ENCODE data around the gene PLIN3. TPM values are rescaled to one million over a fixed set of nuclear protein-coding genes. Genes with fewer than 3 reads are reported as not detected.
A peak's percentile ranks its signal among the peaks of the same experiment; 100 is the strongest.
"Not testable (repeated sequence)": the region's sequence is repeated elsewhere in the genome, so short reads cannot be mapped to it uniquely, and the experiment has no call there.

Gene PLIN3
- total RNA-seq, 1 donor from 2014 or later = 95.2 TPM

DNA sequence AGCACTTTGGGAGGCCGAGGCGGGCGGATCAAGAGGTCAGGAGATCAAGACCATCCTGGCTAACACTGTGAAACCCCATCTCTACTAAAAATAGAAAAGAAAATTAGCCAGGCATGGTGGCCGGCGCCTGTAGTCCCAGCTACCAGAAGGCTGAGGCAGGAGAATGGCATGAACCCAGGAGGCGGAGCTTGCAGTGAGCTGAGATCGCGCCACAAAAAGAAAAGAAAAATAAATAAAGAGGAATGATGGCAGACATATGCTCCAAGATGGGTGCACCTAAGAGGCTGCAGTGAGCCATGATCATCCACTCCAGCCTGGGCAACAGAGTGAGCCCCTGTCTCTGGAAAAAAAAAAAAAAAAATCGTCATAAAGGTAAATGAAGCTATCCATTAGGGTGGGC is 21.5 kb downstream of the PLIN3 start:
- not testable (repeated sequence) for DNase-seq

- peak; percentile 65 for DNase-seq
These were observed 22.9 kb downstream of the PLIN3 start for GRCh38 chr19:4844348-4845179.

DNA sequence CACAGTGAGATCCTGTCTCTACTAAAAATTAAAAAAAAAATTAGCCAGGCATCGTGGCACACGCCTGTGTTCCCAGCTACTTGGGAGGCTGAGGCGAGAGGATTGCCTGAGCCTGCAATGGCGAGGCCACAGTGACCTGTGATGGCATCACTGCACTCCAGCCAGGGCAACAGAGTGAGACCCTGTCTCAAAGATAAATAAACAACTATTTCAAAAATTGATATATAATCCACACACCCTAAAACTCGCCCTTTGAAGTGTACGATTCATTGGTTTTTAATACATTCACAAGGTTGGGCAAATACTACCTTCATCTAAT is 23.9 kb downstream of the PLIN3 start:
- DNase-seq = no peak

GRCh38 chr19:4839192-4839591 is 28.3 kb downstream of the PLIN3 start:
- no peak for DNase-seq

GRCh38 chr19:4832776-4833175 is 34.7 kb downstream of the PLIN3 start:
- DNase-seq = no peak

- not testable (repeated sequence) for DNase-seq
These were observed 35.5 kb downstream of the PLIN3 start for GRCh38 chr19:4831979-4832340.

- DNase-seq = peak; percentile 63
These were observed 36.0 kb downstream of the PLIN3 start, which contains the start of gene TICAM1 for GRCh38 chr19:4831304-4831978. Gene TICAM1, minus strand, starts transcription at chr19:4831712. Its CDS starts 13,335 bp downstream, at chr19:4818377.

- DNase-seq = no peak
These were observed 36.6 kb downstream of the PLIN3 start for GRCh38 chr19:4830768-4831265.

DNA sequence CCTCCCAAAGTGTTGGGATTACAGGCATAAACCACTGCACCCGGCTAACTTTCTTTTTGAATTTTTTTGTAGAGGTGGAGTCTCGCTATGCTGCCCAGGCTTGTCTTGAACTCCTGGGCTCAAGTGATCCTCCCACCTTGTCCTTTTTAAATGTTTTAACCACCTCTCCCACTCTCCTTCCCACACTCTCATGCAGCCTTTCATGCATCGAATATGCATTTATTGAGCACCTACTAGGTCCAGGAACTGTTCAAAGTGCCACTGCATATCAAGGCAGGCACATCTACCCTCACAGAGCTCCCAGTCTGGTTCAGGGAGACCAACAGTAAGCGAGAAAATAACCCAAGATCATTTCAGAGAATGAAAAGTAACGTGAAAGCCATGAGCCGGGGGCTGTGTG is 37.1 kb downstream of the PLIN3 start:
- DNase-seq = no peak

DNA sequence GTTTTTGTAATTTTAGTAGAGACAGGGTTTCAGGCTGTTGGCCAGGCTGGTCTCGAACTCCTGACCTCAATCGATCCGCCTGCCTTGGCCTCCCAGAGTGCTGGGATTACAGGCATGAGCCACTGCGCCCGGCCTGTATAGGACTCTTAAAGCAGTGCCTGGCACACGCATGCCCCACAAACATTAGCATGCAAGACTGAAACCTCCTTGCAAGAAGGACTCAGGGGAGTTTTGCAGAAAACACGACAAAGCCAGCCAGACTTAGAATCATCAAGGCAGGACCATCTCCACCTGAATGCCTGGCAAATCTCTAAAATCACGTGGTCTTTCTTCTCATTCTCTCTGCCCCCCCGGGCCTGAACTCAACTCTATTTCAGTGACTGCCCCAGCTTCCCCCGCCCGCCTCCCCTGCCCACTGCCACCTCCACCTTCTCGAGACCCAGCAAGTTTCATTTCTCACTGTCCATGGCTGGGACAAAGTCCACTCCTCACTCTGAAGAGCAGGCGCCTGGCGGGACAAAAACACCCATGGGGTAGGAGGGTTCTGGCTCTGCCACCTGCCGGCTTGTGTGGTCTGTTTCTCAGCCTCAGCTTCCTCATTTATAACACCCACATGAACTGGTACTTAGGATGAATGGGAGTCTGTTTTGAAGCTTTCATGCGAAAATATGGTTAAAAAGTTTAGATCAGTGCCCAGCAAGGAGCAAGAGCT is 38.3 kb downstream of the PLIN3 start:
- no peak for DNase-seq

- no peak for DNase-seq
These were observed 43.9 kb downstream of the PLIN3 start for GRCh38 chr19:4823577-4823976.

DNA sequence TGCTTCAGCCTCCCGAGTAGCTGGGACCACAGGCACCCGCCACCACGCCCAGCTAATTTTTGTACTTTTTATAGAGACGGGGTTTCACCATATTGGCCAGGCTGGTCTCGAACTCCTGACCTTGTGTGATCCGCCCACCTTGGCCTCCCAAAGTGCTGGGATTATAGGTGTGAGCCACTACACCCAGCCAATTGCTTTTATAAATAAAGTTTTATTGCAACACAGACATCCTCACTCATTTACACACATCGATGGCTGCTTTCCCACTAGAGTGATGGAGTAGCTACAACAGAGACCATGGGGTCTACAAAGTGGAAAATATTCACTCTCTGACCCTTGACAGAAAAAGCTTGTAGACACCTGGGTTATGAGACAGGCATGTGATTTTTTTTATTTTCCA is 45.1 kb downstream of the PLIN3 start:
- DNase-seq = not testable (repeated sequence)

DNA sequence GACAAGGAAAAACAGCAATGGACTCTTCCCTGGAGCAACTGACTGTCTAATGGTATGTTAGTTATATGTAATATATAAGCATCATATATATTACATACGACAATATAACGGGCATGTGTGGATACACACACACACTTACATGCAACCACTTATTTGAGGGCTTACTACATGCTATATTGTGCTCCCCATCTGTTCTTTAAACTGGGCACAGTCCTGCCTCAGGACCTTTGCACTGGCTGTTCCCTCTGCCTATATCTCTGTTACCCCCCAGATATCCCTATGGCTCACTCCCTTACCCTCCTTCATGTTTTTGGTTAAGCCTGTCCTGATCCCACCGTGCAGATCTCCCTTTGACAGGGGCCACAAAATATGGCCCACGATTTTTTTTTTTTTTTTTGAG is 46.2 kb downstream of the PLIN3 start:
- DNase-seq = no peak

- no peak for DNase-seq
These were observed 49.8 kb downstream of the PLIN3 start for GRCh38 chr19:4817467-4818277.

DNA sequence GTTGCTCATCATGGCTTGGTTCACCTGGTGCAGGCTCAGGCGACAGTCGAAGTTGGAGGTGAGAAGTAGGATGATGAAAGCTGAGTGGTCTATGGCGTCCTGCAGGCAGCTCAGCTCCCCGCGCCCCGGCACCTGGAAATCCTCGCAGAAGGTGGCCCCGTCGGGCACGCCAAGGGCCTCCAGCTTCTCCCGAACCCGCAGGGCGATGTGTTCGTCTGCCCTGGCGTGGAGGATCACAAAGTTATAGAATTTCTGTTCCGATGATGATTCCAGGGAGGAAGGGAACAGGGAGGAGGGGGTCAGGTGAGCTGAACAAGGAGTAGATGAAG is 50.6 kb downstream of the PLIN3 start:
- no peak for DNase-seq

DNA sequence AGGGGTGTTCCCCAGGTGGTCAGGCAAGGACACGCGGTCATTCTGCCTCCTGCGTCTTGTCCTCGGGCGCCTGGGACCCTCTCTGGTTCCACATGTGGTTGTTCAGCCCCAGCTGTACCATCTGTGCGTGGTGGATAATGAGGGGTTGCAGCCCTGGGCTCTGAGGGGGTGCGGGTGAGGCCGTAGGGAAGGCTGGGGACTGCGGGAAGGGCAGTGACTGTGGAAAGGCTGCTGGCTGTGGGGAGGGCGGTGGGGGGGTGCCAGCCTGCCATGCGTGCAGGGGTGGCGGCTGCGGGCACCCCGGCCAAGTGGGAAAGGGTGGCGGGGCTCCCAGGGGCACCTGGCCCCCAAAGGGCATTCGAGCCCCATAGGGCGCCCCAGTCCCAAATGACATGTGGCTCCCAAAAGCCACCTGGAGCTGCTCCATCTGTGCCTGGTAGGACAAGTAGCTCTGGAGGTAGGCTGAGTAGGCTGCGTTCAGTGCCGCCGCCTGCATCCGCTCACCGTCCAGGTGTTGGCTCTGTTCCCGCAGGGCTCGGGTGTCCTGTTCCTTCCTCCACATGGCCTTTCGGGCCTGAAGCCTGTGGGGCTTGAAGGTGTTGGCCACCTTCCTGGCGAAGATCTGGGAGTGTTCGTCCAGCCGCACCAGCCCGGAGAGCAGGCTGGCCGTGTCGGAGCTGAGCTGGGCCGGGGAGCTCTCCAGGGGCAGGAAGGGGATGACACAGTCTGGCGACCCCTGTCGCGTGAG is 51.1 kb downstream of the PLIN3 start:
- DNase-seq = no peak

DNA sequence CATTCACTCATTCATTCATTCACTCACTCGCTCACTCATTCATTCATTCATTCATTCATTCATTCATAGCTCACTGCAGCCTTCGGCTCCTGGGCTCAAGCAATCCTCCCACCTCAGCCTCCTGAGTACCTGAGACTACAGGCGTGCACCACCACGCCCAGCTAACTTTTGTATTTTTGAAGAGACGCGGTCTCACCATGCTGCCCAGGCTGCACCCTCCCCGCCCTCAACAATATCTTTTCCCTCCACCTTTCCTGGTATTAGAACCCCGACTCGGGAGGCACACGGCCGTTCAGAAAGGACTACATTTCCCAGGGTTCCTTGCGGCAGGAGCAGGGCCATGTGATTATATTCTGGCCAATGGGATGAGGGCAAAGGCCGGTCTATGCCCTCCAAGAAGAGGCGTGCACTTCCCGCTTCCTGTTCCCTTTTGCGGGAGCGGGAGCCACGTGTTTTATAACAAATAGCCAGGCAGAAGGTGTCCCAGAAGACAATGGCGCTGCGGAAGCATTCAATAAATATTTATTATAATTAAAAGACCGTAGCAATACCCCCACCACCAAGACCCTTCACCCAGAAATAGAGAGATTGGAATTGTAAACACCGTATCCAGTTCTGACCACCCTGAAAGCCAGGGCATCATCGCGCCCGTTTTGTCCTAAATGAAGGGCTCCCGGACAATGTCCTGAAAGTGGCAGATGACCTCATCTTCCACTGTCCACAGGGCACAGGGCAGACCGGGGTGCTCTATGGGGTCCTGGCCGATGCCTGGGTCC is 51.9 kb downstream of the PLIN3 start:
- peak; percentile 97 for DNase-seq

DNA sequence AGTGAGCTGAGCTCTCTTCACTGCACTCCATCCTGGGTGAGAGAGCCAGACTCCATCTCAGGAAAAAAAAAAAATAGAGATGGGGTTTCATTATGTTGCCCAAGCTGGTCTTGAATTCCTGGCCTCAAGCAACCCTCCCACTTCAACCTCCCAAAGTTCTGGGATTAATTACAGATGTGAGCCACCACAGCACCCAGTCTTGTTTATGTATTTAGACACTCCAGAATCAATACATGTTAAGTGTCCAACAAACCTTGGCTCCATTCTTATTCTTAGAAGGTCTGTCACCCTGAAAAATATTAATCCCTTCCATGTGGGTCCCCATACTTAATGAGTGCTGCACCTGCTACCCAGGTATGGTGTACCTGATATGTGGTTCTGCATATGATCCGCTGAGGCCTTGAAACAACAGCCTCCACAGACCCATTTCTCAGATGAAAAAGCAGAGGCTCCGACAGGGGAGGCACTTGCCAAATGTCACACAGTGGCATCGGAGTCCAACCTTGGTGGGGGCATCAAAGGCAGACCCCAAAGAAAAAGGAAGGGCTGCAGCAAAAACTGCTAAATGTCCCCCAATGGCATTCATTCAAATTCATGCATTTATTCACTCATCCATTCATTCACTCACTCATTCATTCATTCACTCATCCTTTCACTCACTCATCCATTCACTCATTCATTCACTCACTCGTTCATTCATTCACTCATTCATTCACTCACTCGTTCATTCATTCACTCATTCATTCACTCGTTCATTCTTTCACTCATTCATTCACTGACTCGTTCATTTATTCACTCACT is 52.6 kb downstream of the PLIN3 start:
- DNase-seq = no peak

DNA sequence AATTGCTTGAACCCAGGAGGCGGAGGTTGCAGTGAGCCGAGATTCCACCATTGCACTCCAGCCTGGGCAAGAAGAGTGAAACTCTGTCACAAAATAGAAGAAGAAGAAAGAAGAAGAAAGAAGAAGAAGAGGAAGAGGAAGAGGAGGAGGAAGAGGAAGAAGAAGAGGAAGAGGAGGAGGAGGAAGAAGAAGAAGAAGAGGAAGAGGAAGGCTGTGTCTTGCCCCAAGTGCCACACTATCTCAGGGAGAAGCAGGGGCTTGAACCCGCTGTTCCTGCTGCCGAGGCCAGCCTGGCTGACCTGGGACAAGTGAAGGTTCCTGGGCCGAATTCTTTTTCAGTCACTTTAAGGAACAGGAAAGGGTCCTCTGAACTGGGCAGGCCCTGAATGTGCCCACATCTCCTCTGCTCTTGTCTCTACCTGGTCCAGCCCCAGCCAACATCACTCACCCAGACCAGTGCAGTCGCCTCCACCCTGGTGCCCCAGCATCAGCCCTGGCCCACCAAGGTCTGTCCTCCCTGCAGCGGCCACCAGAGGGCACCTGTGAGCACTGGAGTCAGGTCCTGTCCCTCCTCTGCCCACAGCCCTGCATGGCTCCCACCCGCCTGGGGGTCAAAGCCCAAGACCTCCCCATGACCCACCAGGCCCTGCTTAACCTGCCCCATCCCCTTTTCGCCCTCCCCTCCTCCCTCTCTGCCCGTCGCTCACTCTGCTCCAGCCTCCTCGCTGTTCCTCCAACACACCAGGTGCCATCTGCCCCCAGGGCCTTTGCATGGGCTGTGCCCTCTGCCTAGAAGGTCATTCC is 55.9 kb downstream of the PLIN3 start:
- peak; percentile 71 for DNase-seq
